HCT116 (cell line): Measurements from ENCODE around the gene AOC2. TPM values are rescaled to one million over a fixed set of nuclear protein-coding genes. Genes with fewer than 3 reads are reported as not detected.

Source experiments
- ATAC-seq: fragments of 200-7000 bp; cut with Tn5 transposase; 2 replicates; pipeline ENCODE4 v1.9.1; 2020; ENCODE audit warnings: mild to moderate bottlenecking, moderate library complexity
- BruUV-seq: library from RNA; stranded (reverse); fragments of 400-500 nt; replicated peaks from 2 replicates; lab custom pipeline; 2021; lab: Mats Ljungman, UMichigan
- CTCF ChIA-PET: fragments of 300-600 bp; sonication (Branson Sonifier 250); formaldehyde crosslinking; loops from one replicate; lab custom pipeline; 2021; ENCODE audit warnings: antibody characterized with exemption; lab: Charles Lee
- POLR2A ChIA-PET: fragments of 300-600, 350-600 bp; sonication (Branson Sonifier 250); formaldehyde crosslinking; loops from one replicate; lab custom pipeline; 2021; ENCODE audit warnings: antibody characterized with exemption; lab: Charles Lee
- RAD21 ChIA-PET, 2 experiments: fragments of 300-600 bp; sonication (Branson Sonifier 250); formaldehyde crosslinking; loops; one replicate each; lab custom pipeline; 2023; ENCODE audit warnings: low total read pairs in 2 of 2; ENCODE audit not compliant: uncharacterized antibody in 2 of 2, unreplicated experiment in 2 of 2, low non-redundant PET in 1 of 2; lab: Charles Lee
- DNase-seq: peaks from one replicate; pipeline ENCODE4 v3.0.0-alpha.2; 2010; ENCODE audit warnings: low read depth, low spot score
- H2AFZ ChIP-seq: fragments of 200-600 bp; shearing (Covaris generic), sonication (generic); 2 replicates; pipeline ENCODE4 v1.6.1; 2017; ENCODE audit warnings: low read depth, mixed run types, mixed read lengths, antibody characterized with exemption, low read length; ENCODE audit not compliant: poor library complexity, severe bottlenecking
- H3K27ac ChIP-seq: 2 replicates; pipeline ENCODE4 v1.5.1; 2012; ENCODE audit warnings: low read depth, low read length
- H3K27me3 ChIP-seq: fragments of 200-600 bp; sonication (generic); 2 replicates; pipeline ENCODE4 v1.6.1; 2016; ENCODE audit warnings: mixed run types, low read length, mixed read lengths; ENCODE audit not compliant: insufficient read depth
- H3K36me3 ChIP-seq, 2 experiments: fragments of 200-500 bp in 1 of 2; fragments of 200-600 bp in 1 of 2; sonication (Bioruptor generic) in 1 of 2; sonication (generic) in 1 of 2; 2 replicates each; pipeline versions ENCODE4 v1.5.1 to v1.6.1; 2014 to 2016; ENCODE audit warnings: low read length in 2 of 2, inconsistent platforms in 1 of 2, mixed read lengths in 1 of 2, mixed run types in 1 of 2; ENCODE audit not compliant: insufficient read depth in 2 of 2, control insufficient read depth in 1 of 2
- H3K4me1 ChIP-seq, 2 experiments: fragments of 200-600 bp in 1 of 2; sonication (generic) in 1 of 2; 2 replicates each; pipeline versions ENCODE4 v1.5.1 to v1.6.1; 2012 to 2017; ENCODE audit warnings: low read length in 2 of 2, inconsistent platforms in 1 of 2, mild to moderate bottlenecking in 1 of 2, mixed read lengths in 1 of 2, mixed run types in 1 of 2, moderate library complexity in 1 of 2; ENCODE audit not compliant: insufficient read depth in 2 of 2, control insufficient read depth in 1 of 2
- H3K4me2 ChIP-seq: fragments of 200-600 bp; sonication (generic); 2 replicates; pipeline ENCODE4 v1.6.1; 2017; ENCODE audit warnings: mixed run types, low read length, mixed read lengths
- H3K4me3 ChIP-seq, 2 experiments: fragments of 200-600 bp in 1 of 2; sonication (generic) in 1 of 2; replicated peaks in 1 of 2; 2 replicates each; pipeline ENCODE4 v1.5.1; 2011 to 2016; ENCODE audit warnings: low read length in 2 of 2, control low read depth in 1 of 2, low read depth in 1 of 2, mild to moderate bottlenecking in 1 of 2, mixed read lengths in 1 of 2, mixed run types in 1 of 2
- H3K79me2 ChIP-seq: fragments of 200-600 bp; sonication (generic); 2 replicates; pipeline ENCODE4 v1.6.1; 2017; ENCODE audit warnings: mild to moderate bottlenecking, mixed run types, low read length, moderate library complexity, mixed read lengths; ENCODE audit not compliant: insufficient read depth
- H3K9ac ChIP-seq: fragments of 200-600 bp; sonication (generic); 2 replicates; pipeline ENCODE4 v1.6.1; 2016; ENCODE audit warnings: low read length, mixed read lengths
- H3K9me2 ChIP-seq: fragments of 200-600 bp; sonication (generic), shearing (Covaris generic); 2 replicates; pipeline ENCODE4 v1.6.1; 2017; ENCODE audit warnings: mixed run types, mild to moderate bottlenecking, moderate library complexity; ENCODE audit not compliant: insufficient read depth
- H3K9me3 ChIP-seq, 2 experiments: fragments of 200-500 bp in 1 of 2; fragments of 200-600 bp in 1 of 2; sonication (Bioruptor generic) in 1 of 2; sonication (generic) in 1 of 2; 2 replicates each; pipeline ENCODE4 v1.6.1; 2014 to 2017; ENCODE audit warnings: low read length in 2 of 2, mixed read lengths in 2 of 2, inconsistent platforms in 1 of 2, low read depth in 1 of 2, mild to moderate bottlenecking in 1 of 2, mixed run types in 1 of 2, moderate library complexity in 1 of 2; ENCODE audit not compliant: control insufficient read depth in 1 of 2, insufficient read depth in 1 of 2
- H4K20me1 ChIP-seq: fragments of 200-600 bp; sonication (generic), shearing (Covaris generic); 2 replicates; pipeline ENCODE4 v1.6.1; 2017; ENCODE audit warnings: mixed run types, mild to moderate bottlenecking, moderate library complexity; ENCODE audit not compliant: insufficient read depth
- CBX3 ChIP-seq: IDR thresholded peaks from 2 replicates; pipeline ENCODE4 v1.6.1; 2012; ENCODE audit warnings: low read depth
- SP1 ChIP-seq: IDR thresholded peaks from 2 replicates; pipeline ENCODE4 v1.6.1; 2012; ENCODE audit warnings: low read depth
- SRF ChIP-seq: IDR thresholded peaks from 2 replicates; pipeline ENCODE4 v1.6.1; 2012; ENCODE audit warnings: low read depth
- TCF7L2 ChIP-seq: IDR thresholded peaks from 2 replicates; pipeline ENCODE4 v1.7.0; 2011; ENCODE audit warnings: borderline replicate concordance, inconsistent platforms; ENCODE audit not compliant: insufficient read depth, insufficient read length; ENCODE audit errors: extremely low read depth
- YY1 ChIP-seq: IDR thresholded peaks from 2 replicates; pipeline ENCODE4 v1.6.1; 2011; ENCODE audit warnings: low read length, low read depth, moderate library complexity, mild to moderate bottlenecking; ENCODE audit not compliant: insufficient replicate concordance; ENCODE audit errors: extremely low read depth
- ZFX ChIP-seq: fragments of 450-650 bp; IDR thresholded peaks from 2 replicates; pipeline ENCODE4 v1.6.1; 2017
- ZNF274 ChIP-seq: fragments of 200-500 bp; sonication (Bioruptor generic); IDR thresholded peaks from 2 replicates; pipeline ENCODE4 v1.6.1; 2014; ENCODE audit warnings: mild to moderate bottlenecking, low read depth, low read length, inconsistent platforms
- intact Hi-C: fragments of 100-400 bp; cut with micrococcal nuclease; formaldehyde crosslinking; loops from 2 replicates; pipeline ENCODE4 v1.10.0; 2022
- total RNA-seq: library from RNA; stranded (reverse); gene quantifications from one replicate; pipeline ENCODE4 v1.2.1, GENCODE V29; 2021; ENCODE audit not compliant: unreplicated experiment
- TF ChIP-seq, protein P1 (sequence below): IDR thresholded peaks from 2 replicates; pipeline ENCODE4 v1.6.1; 2012; ENCODE audit warnings: low read depth
- TF ChIP-seq, protein P2 (sequence below): IDR thresholded peaks from 2 replicates; pipeline ENCODE4 v1.6.1; 2012

The AOC2 gene
- total RNA-seq, 1 experiment from 2014 or later, result 8.0 TPM

DNA sequence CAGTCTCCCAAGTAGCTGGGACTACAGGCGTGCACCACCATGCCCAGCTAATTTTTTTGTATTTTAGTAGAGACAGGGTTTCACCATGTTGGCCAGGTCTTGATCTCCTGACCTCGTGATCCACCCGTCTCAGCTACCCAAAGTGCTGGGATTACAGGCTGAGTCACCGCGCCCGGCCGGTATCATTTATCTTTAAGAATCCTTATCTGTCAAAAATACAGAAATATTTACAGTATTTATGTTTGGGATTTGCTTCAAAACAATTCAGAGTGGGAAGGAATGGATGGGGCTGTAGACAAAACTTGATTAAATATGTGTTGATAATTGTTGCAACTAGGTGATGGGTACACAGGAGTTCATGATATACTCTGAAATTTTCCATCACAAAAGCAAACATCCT is 23.2 kb upstream of the AOC2 start:
- POLR2A ChIA-PET, result no interaction called here

More for the DNA sequence above, 23.2 kb upstream of the AOC2 start:
- H3K4me3 ChIP-seq, result no peak overlapping the region
- no peaks in the 10 kb centered on the region for H3K27me3 ChIP-seq
- H3K36me3 ChIP-seq, result peaks cover 26 to 33% of the 10 kb centered on the region in 2 experiments; a peak in 3 of 4 replicates
- no peak for ATAC-seq
- ChIA-PET RAD21 (no interaction called here), CTCF (no interaction called here)
- no peaks in the 10 kb centered on the region for H3K9me2 ChIP-seq
- H3K9me3 ChIP-seq, result no peaks in the 10 kb centered on the region
- no peak overlapping the region for H3K4me2 ChIP-seq
- H3K4me1 ChIP-seq, result peaks cover 2 to 18% of the 10 kb centered on the region in 2 experiments; a peak in 2 of 4 replicates
- H3K27ac ChIP-seq, result no peak overlapping the region
- peaks cover 26% of the 10 kb centered on the region for H3K79me2 ChIP-seq
- no peak overlapping the region for H3K9ac ChIP-seq
- DNase-seq, result no peak
- intact Hi-C loops, result loop anchor here (5.0 kb wide), 1 partner anchor 99 kb away; no protein-coding TSS in a partner anchor
- no peak overlapping the region for H2AFZ ChIP-seq
- no peaks in the 10 kb centered on the region for H4K20me1 ChIP-seq
- no TSS peak for BruUV-seq
- TF ChIP-seq YY1, result no peak
- TF ChIP-seq SRF, result no peak
- TF ChIP-seq, protein P1, sequence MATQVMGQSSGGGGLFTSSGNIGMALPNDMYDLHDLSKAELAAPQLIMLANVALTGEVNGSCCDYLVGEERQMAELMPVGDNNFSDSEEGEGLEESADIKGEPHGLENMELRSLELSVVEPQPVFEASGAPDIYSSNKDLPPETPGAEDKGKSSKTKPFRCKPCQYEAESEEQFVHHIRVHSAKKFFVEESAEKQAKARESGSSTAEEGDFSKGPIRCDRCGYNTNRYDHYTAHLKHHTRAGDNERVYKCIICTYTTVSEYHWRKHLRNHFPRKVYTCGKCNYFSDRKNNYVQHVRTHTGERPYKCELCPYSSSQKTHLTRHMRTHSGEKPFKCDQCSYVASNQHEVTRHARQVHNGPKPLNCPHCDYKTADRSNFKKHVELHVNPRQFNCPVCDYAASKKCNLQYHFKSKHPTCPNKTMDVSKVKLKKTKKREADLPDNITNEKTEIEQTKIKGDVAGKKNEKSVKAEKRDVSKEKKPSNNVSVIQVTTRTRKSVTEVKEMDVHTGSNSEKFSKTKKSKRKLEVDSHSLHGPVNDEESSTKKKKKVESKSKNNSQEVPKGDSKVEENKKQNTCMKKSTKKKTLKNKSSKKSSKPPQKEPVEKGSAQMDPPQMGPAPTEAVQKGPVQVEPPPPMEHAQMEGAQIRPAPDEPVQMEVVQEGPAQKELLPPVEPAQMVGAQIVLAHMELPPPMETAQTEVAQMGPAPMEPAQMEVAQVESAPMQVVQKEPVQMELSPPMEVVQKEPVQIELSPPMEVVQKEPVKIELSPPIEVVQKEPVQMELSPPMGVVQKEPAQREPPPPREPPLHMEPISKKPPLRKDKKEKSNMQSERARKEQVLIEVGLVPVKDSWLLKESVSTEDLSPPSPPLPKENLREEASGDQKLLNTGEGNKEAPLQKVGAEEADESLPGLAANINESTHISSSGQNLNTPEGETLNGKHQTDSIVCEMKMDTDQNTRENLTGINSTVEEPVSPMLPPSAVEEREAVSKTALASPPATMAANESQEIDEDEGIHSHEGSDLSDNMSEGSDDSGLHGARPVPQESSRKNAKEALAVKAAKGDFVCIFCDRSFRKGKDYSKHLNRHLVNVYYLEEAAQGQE, result no peak
- TF ChIP-seq ZNF274, result no peak
- no peak for TF ChIP-seq CBX3
- TF ChIP-seq, protein P2, sequence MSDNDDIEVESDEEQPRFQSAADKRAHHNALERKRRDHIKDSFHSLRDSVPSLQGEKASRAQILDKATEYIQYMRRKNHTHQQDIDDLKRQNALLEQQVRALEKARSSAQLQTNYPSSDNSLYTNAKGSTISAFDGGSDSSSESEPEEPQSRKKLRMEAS, result no peak
- no peak for TF ChIP-seq SP1
- no peak for TF ChIP-seq TCF7L2
- TF ChIP-seq ZFX, result no peak
- TF ChIP-seq, all 23 proteins: peak for 0
